Muscle of leg (tissue), 11 donors: ENCODE data around the gene HHAT. TPM values are rescaled to one million over a fixed set of nuclear protein-coding genes. Genes with fewer than 3 reads are reported as not detected.

ENCODE experiments used
- DNase-seq: peaks from one replicate; pipeline ENCODE4 v3.0.0; 2013
- H3K27ac ChIP-seq: one replicate; pipeline ENCODE4 v1.5.1; 2013; ENCODE audit warnings: mild to moderate bottlenecking, low read length, control low read depth
- H3K27me3 ChIP-seq: one replicate; pipeline ENCODE4 v1.6.1; 2013; ENCODE audit warnings: low read length; ENCODE audit not compliant: control insufficient read depth, insufficient read depth
- H3K36me3 ChIP-seq: one replicate; pipeline ENCODE4 v1.6.1; 2013; ENCODE audit warnings: low read length; ENCODE audit not compliant: control insufficient read depth, insufficient read depth
- H3K4me1 ChIP-seq: one replicate; pipeline ENCODE4 v1.6.1; 2013; ENCODE audit warnings: low read length; ENCODE audit not compliant: control insufficient read depth, insufficient read depth
- H3K4me3 ChIP-seq: one replicate; pipeline ENCODE4 v1.5.1; 2013; ENCODE audit warnings: low read length, control low read depth
- H3K9me3 ChIP-seq: replicated peaks from 2 replicates; pipeline ENCODE4 v1.6.1; 2013; ENCODE audit warnings: low read depth, low read length; ENCODE audit not compliant: control insufficient read depth
- WGBS: methylation state at CpG from one replicate; pipeline ENCODE4 v1.1.5; 2013; ENCODE audit warnings: missing lambda C conversion rate; ENCODE audit not compliant: insufficient coverage; 5-methylcytosine and 5-hydroxymethylcytosine counted together
- polyA plus RNA-seq, 8 donors: library from polyadenylated mRNA; unstranded; fragments of 120-200 nt; gene quantifications; one replicate each; pipeline versions ENCODE4 v1.2.1 to v1.2.3, GENCODE V29; 2013; ENCODE audit warnings: inconsistent platforms in 1 of 8, low replicate concordance in 1 of 8; ENCODE audit not compliant: insufficient read length in 8 of 8, insufficient read depth in 1 of 8
- total RNA-seq: library from RNA; stranded (reverse); fragments of 120-200 nt; gene quantifications from one replicate; pipeline ENCODE4 v1.2.4, GENCODE V29; 2013

The HHAT gene
- total and polyA plus RNA-seq, 9 donors = 3.8 to 6.6 (median 4.5) TPM

GRCh38 chr1:210684466-210685294 is 356.0 kb downstream of the HHAT start:
- Histone ChIP-seq H3K9me3 (no peaks in the 10 kb centered on the region), H3K4me1 (peaks cover 22% of the 10 kb centered on the region), H3K27me3 (no peaks in the 10 kb centered on the region), H3K4me3 (no peak overlapping the region), H3K36me3 (no peaks in the 10 kb centered on the region), H3K27ac (no peak overlapping the region)
- 60% methylated on average over 3 of the region's 5 CpGs for WGBS
- DNase-seq = no peak

- H3K27ac ChIP-seq = no peak overlapping the region
- WGBS = no CpG with 5 or more reads among the region's 3 CpGs
- H3K4me1 ChIP-seq = peaks cover 22% of the 10 kb centered on the region
- no peak overlapping the region for H3K4me3 ChIP-seq
- no peaks in the 10 kb centered on the region for H3K27me3 ChIP-seq
- DNase-seq = no peak
- H3K9me3 ChIP-seq = no peaks in the 10 kb centered on the region
- H3K36me3 ChIP-seq = no peaks in the 10 kb centered on the region
These were observed 356.6 kb downstream of the HHAT start for GRCh38 chr1:210685295-210685650.

- Histone ChIP-seq H3K27ac (no peak overlapping the region), H3K9me3 (no peaks in the 10 kb centered on the region), H3K27me3 (no peaks in the 10 kb centered on the region), H3K36me3 (no peaks in the 10 kb centered on the region), H3K4me1 (peaks cover 19% of the 10 kb centered on the region), H3K4me3 (no peak overlapping the region)
- WGBS = no CpG with 5 or more reads among the region's 3 CpGs
- DNase-seq = no peak
These were observed 358.1 kb downstream of the HHAT start for GRCh38 chr1:210686841-210687240.

GRCh38 chr1:210687582-210688279 is 359.0 kb downstream of the HHAT start:
- no peaks in the 10 kb centered on the region for H3K9me3 ChIP-seq
- 84% methylated on average over 4 of the region's 7 CpGs for WGBS
- H3K27ac ChIP-seq = no peak overlapping the region
- H3K4me3 ChIP-seq = no peak overlapping the region
- no peaks in the 10 kb centered on the region for H3K36me3 ChIP-seq
- DNase-seq = no peak
- no peaks in the 10 kb centered on the region for H3K27me3 ChIP-seq
- peaks cover 15% of the 10 kb centered on the region for H3K4me1 ChIP-seq

GRCh38 chr1:210688512-210689234 is 360.0 kb downstream of the HHAT start:
- Histone ChIP-seq H3K9me3 (no peaks in the 10 kb centered on the region), H3K27ac (no peak overlapping the region), H3K4me1 (peaks cover 18% of the 10 kb centered on the region), H3K4me3 (no peak overlapping the region), H3K36me3 (no peaks in the 10 kb centered on the region), H3K27me3 (no peaks in the 10 kb centered on the region)
- WGBS = no CpG with 5 or more reads among the region's 1 CpG
- no peak for DNase-seq

- Histone ChIP-seq H3K36me3 (no peaks in the 10 kb centered on the region), H3K4me3 (no peak overlapping the region), H3K27ac (no peak overlapping the region), H3K4me1 (peaks cover 23% of the 10 kb centered on the region), H3K9me3 (no peaks in the 10 kb centered on the region), H3K27me3 (no peaks in the 10 kb centered on the region)
- DNase-seq = no peak
- 95% methylated on average over 3 of the region's 3 CpGs for WGBS
These were observed 361.1 kb downstream of the HHAT start for GRCh38 chr1:210689826-210690225.

GRCh38 chr1:210690236-210690635 is 361.5 kb downstream of the HHAT start:
- no peak overlapping the region for H3K27ac ChIP-seq
- H3K27me3 ChIP-seq = no peaks in the 10 kb centered on the region
- H3K4me1 ChIP-seq = peaks cover 23% of the 10 kb centered on the region
- H3K4me3 ChIP-seq = no peak overlapping the region
- no peaks in the 10 kb centered on the region for H3K9me3 ChIP-seq
- DNase-seq = no peak
- WGBS = 100% methylated on average over 1 of the region's 5 CpGs
- no peaks in the 10 kb centered on the region for H3K36me3 ChIP-seq

GRCh38 chr1:210691039-210691610 is 362.4 kb downstream of the HHAT start:
- peaks cover 28% of the 10 kb centered on the region for H3K4me1 ChIP-seq
- H3K4me3 ChIP-seq = no peak overlapping the region
- no peak for DNase-seq
- H3K27ac ChIP-seq = no peak overlapping the region
- H3K9me3 ChIP-seq = no peaks in the 10 kb centered on the region
- H3K27me3 ChIP-seq = no peaks in the 10 kb centered on the region
- 88% methylated on average over 2 of the region's 6 CpGs for WGBS
- no peaks in the 10 kb centered on the region for H3K36me3 ChIP-seq

GRCh38 chr1:210692796-210693195 is 364.1 kb downstream of the HHAT start:
- WGBS = 56% methylated on average over 4 of the region's 7 CpGs
- Histone ChIP-seq H3K36me3 (no peaks in the 10 kb centered on the region), H3K4me3 (no peak overlapping the region), H3K9me3 (no peaks in the 10 kb centered on the region), H3K27ac (no peak overlapping the region), H3K27me3 (no peaks in the 10 kb centered on the region), H3K4me1 (peaks cover 33% of the 10 kb centered on the region)
- DNase-seq = peak; percentile 28

GRCh38 chr1:210695026-210695425 is 366.3 kb downstream of the HHAT start:
- Histone ChIP-seq H3K27me3 (no peaks in the 10 kb centered on the region), H3K4me3 (no peak overlapping the region), H3K9me3 (no peaks in the 10 kb centered on the region), H3K36me3 (no peaks in the 10 kb centered on the region), H3K4me1 (peaks cover 29% of the 10 kb centered on the region), H3K27ac (peak overlapping the region; percentile 62)
- DNase-seq = peak; percentile 62
- no CpG with 5 or more reads among the region's 1 CpG for WGBS
